G401.6 (cell line): Measurements from ENCODE around the gene ESRRA.
"Not testable (repeated sequence)": the region's sequence is repeated elsewhere in the genome, so short reads cannot be mapped to it uniquely, and the experiment has no call there.

Experiments used
- FAIRE-seq: peaks from 2 replicates; lab custom pipeline; 2012; peaks lifted over from hg19 to GRCh38; lab: Jason Lieb, UNC

Gene ESRRA

DNA sequence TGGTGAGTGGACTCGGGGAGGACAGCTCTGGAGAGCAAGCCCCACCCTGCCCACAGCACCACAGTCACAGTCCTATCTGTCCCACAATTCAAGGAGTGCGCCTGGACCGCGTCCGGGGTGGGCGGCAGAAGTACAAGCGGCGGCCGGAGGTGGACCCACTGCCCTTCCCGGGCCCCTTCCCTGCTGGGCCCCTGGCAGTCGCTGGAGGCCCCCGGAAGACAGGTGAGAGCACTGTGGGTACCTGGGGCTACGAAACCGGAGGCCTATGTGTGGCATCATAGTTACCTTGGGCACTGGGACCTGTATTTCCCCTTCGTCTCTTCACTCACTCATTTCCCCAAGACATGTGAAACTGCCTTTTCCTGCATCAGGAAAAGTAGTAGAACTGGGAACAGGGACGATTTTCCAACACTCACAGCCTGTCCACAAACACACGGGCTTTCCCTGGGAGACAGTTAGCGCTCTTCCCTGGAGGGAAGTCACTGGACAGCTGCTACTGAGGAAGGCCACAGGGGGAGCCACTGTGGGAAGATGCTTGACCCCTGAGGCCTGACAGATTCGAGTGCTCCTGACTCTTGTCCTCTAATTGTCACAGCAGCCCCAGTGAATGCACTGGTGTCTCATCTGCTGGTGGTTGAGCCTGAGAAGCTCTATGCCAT is 9.0 kb downstream of the ESRRA start:
- no peak for FAIRE-seq

DNA sequence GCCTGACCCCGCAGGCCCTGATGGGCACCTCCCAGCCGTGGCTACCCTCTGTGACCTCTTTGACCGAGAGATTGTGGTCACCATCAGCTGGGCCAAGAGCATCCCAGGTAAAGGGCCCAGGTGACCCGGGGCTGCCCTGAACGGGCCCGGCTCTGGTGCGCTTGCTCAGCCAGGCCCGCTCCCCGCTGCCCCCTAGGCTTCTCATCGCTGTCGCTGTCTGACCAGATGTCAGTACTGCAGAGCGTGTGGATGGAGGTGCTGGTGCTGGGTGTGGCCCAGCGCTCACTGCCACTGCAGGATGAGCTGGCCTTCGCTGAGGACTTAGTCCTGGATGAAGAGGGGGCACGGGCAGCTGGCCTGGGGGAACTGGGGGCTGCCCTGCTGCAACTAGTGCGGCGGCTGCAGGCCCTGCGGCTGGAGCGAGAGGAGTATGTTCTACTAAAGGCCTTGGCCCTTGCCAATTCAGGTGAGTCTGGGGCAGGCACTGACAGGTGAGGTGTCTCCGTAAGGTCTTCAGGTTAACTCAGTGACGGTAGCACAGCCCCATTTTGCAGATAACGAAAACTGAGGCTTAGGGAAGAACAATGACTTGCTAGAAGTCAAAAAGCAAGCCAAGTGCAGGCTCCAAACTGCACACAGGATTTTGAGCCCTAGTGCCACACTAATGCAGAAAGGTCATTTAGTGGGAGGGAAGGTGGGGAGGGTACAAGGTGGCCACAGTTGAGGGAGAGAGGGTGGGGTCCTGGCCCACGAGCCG is 9.7 kb downstream of the ESRRA start:
- FAIRE-seq = no peak

DNA sequence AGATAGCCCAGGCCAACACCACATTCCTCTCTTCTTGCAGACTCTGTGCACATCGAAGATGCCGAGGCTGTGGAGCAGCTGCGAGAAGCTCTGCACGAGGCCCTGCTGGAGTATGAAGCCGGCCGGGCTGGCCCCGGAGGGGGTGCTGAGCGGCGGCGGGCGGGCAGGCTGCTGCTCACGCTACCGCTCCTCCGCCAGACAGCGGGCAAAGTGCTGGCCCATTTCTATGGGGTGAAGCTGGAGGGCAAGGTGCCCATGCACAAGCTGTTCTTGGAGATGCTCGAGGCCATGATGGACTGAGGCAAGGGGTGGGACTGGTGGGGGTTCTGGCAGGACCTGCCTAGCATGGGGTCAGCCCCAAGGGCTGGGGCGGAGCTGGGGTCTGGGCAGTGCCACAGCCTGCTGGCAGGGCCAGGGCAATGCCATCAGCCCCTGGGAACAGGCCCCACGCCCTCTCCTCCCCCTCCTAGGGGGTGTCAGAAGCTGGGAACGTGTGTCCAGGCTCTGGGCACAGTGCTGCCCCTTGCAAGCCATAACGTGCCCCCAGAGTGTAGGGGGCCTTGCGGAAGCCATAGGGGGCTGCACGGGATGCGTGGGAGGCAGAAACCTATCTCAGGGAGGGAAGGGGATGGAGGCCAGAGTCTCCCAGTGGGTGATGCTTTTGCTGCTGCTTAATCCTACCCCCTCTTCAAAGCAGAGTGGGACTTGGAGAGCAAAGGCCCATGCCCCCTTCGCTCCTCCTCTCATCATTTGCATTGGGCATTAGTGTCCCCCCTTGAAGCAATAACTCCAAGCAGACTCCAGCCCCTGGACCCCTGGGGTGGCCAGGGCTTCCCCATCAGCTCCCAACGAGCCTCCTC is 10.6 kb downstream of the ESRRA start:
- not testable (repeated sequence) for FAIRE-seq

DNA sequence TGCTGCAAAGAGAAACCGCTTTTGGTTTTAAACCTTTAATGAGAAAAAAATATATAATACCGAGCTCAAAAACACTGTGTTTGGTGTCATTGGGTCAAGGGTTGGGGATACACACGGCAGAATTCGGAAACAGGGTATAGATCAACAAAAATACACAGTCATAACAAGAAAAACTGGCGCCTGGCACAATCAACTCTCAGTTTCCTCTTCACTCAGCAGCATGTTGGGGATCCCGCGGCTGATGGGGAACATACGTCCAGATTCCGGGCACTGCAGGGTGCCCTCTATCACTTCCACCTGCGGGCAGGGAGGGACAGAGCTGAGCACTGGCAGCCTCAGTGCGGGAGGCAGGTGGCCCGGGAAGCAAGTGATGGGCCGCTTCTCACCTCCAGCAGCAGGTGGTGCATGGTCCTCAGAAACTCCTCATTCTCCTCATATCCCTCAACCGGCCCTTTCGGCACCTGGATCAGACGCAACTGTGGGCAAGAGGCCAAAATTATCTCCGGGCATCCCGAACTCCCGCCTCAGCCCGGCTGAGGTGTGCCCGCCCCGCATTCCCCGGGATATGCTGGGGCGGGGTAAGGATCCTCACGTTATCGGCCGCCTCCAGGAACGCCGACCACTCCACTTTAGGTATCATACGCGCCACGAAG is 11.5 kb downstream of the ESRRA start:
- peak; percentile 39 for FAIRE-seq

GRCh38 chr11:64317325-64317960 is 12.1 kb downstream of the ESRRA start, which contains the start of gene TRMT112:
Gene TRMT112 (minus strand): TSS chr11:64317559. CDS start chr11:64317526, 33 bp downstream.
- FAIRE-seq = peak; percentile 99

GRCh38 chr11:64317961-64318765 is 12.8 kb downstream of the ESRRA start, which contains the start of gene PRDX5:
Gene PRDX5 (plus strand): TSS chr11:64318121. CDS start chr11:64318216, 95 bp downstream.
- no peak for FAIRE-seq

DNA sequence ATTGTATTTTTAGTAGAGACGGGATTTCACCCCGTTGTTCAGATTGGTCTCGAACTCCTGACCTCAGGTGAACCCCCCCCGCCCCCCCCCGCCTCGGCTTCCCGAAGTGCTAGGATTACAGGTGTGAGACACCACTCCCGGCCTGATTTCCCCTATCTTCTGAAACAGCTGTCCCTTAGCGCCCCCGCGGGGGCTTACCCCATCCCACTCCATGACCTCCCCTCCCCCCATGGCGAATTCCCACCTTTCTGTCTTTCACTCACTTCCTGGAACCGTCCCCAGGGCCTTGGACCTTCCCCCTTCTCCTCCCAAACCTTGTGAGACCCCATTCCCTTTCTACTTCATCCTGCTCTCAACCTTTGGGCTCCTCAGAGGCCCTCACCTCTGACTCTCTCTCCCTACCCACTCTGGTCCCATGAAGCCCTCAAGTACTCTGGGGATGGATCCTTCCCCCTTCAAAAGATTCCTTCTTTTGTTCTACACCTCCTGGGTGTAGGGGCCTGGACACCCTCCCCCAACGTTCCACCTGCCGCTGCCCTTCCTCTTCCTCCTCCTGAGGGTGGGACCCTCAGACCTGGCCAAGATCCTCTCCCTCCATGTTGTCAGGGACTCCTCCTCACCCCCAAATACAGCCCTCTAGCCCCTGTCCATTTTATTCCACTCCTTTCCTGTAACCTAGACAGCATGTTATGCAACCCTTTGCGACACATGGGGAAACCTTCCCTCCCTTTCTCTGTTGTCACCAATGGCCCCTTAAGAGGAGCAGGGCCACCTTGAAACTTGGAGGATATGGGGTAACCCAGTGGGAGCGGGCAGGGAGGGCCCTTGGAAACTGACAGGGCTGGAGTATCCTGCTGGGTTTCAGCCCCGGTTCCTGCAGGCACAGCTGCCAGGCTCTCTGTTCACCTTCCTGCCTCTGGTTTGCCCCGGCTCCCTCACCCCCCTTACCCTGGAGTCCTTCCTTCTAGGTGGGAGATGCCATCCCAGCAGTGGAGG is 13.7 kb downstream of the ESRRA start:
- FAIRE-seq = no peak

- FAIRE-seq = no peak
Observed at GRCh38 chr11:64320556-64320955, 15.2 kb downstream of the ESRRA start.

DNA sequence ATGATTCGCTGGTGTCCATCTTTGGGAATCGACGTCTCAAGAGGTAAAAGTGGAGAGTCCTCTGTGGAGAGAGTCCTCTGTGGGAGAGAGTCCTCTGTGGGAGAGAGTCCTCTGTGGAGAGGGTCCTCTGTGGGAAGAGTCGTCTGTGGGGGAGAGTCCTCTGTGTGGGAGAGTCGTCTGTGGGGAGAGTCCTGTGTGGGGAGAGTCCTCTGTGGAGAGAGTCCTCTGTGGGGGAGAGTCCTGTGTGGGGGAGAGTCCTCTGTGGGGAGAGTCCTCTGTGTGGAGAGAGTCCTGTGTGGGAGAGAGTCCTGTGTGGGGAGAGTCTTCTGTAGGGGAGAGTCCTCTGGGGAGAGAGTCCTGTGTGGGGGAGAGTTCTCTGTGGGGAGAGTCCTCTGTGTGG is 15.7 kb downstream of the ESRRA start:
- no peak for FAIRE-seq

- FAIRE-seq = no peak
Observed at GRCh38 chr11:64321533-64321932, 16.2 kb downstream of the ESRRA start.

DNA sequence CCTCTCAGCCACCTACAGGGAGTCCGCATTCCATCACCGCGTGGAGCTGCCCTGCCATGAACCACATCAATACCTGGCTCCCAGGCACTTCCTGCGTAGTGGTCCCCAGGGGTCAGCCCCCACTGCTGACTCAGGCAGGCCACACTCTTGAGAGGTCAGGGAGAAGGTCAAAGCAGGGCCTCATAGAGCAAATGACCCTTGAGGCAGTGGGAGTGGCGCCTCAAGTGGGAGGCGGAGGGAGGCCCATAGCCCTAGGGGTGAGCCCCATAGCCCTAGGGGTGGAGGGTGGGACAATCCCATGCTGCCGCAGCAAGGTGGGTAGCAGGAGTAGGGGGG is 17.6 kb downstream of the ESRRA start:
- no peak for FAIRE-seq

DNA sequence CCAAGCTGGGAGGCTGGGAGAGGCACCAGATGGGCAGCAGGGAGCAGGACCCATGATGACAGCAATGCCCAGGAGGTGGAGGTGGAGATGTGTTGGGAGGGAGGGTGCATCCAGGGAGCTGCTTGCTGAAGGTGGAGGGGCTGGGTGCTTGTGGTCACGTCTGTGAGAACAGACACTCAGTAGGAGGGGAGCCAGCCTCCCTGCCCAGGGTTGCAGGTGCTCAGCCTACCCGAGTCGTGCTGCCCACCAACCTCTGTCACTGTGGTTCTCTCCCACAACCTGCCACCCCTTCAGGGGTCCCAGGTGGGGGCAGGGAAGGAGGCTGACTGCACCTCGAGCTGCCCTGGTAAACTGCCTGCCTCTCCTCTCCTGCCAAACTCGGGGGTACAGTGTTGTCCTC is 18.0 kb downstream of the ESRRA start:
- FAIRE-seq = no peak

- not testable (repeated sequence) for FAIRE-seq
Observed at GRCh38 chr11:64323984-64324383, 18.7 kb downstream of the ESRRA start.

DNA sequence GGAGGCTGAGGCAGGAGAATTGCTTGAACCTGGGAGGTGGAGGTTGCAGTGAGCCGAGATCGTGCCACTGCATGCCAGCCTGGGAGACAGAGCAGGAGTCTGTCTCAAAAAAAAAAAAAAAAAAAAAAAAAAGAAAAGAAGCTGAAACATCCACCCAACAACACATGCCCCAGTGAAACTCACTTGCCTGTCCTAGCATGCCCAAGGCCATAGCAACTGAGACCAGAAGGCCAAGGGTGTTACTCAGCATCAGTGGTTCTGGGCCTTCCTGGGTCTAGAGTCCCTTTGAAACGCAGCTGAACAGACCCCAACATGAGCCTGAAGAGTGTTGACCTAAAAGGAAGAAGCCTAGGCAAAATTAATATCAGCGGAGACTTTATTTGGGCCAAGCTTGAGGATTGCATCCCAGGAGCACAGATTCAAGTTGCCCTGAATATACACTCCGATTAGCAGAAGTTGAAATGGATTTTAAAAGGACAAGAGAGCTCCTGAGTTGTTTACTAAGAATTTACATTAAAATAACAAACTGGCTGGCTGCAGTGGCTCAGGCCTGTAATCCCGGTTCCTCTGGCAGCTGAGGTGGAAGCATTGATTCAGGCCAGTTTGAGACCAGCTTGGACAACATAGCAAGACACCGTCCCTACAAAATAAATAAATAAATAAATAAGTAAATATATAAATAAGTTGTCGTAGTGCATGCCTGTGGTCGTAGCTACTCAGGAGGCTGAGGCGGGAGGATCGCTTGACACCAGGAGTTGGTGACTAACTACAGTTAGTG is 19.6 kb downstream of the ESRRA start:
- no peak for FAIRE-seq

DNA sequence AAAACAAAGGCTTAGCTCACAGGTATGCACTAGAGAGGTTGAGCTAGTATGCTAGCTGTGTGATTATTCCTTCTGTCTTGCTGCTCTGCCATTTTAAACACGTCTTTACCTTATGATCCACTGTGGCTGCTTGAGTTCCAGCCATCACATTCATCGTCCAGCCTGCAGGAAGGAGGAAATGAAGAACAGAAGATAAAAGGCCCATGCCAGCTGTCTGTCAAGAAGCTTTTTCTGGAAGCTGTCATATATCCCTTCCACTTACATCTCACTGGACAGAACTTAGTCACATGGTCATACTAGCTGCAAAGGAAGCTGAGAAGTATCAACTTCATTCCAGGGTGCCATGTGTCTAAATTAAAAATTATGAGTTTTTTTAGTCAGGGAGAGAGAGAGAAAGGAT is 22.1 kb downstream of the ESRRA start:
- FAIRE-seq = no peak

DNA sequence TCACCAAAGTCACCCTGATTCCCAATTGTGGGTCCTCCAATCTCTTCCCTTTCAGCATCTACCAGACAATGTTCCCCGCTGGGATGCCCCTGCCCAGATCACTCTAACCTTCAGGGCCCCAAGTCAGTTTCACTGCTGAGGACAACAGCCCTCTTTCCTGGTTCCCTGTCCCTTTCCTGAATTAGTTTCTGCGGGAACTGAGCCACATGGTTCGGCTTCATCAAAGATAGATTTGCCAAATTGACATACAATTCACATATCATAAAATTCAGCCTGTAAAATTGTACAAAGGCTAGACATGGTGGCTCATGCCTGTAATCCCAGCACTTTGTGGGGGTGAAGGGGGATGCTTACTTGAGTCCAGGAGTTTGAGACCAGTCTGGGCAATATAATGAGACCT is 22.7 kb downstream of the ESRRA start:
- no peak for FAIRE-seq

GRCh38 chr11:64330888-64331287 is 25.6 kb downstream of the ESRRA start:
- FAIRE-seq = no peak

- no peak for FAIRE-seq
Observed at GRCh38 chr11:64331569-64332371, 26.4 kb downstream of the ESRRA start.
